Germinal center (tissue), 1 donor: ENCODE results near the gene PRDM1.

Source experiments
- DNase-seq: peaks from one replicate; pipeline ENCODE4 v3.0.0; 2012; ENCODE audit warnings: mixed read lengths, low spot score

PRDM1 gene

GRCh38 chr6:106116125-106116832 lies 30.1 kb downstream of the PRDM1 start:
- no peak for DNase-seq

- no peak for DNase-seq
Measured at GRCh38 chr6:106117579-106117978, 31.4 kb downstream of the PRDM1 start.

- no peak for DNase-seq
Measured at GRCh38 chr6:106118835-106119431, 32.8 kb downstream of the PRDM1 start.

GRCh38 chr6:106119546-106119945 lies 33.4 kb downstream of the PRDM1 start:
- no peak for DNase-seq

- no peak for DNase-seq
Measured at GRCh38 chr6:106120006-106120405, 33.9 kb downstream of the PRDM1 start.

- no peak for DNase-seq
Measured at GRCh38 chr6:106120406-106120805, 34.3 kb downstream of the PRDM1 start.

- no peak for DNase-seq
Measured at GRCh38 chr6:106122306-106122918, 36.3 kb downstream of the PRDM1 start.

GRCh38 chr6:106122938-106123656 lies 37.0 kb downstream of the PRDM1 start:
- DNase-seq = no peak

GRCh38 chr6:106124015-106124414 lies 37.9 kb downstream of the PRDM1 start:
- DNase-seq = no peak

GRCh38 chr6:106124437-106125430 lies 38.6 kb downstream of the PRDM1 start:
- DNase-seq = no peak

GRCh38 chr6:106125925-106126435 lies 39.8 kb downstream of the PRDM1 start:
- no peak for DNase-seq

- no peak for DNase-seq
Measured at GRCh38 chr6:106126482-106126881, 40.3 kb downstream of the PRDM1 start.

- DNase-seq = no peak
Measured at GRCh38 chr6:106128981-106129781, 43.0 kb downstream of the PRDM1 start.

- DNase-seq = no peak
Measured at GRCh38 chr6:106132153-106132698, 46.1 kb downstream of the PRDM1 start.

- DNase-seq = no peak
Measured at GRCh38 chr6:106133040-106133439, 46.9 kb downstream of the PRDM1 start.

GRCh38 chr6:106134087-106134770 lies 48.1 kb downstream of the PRDM1 start:
- DNase-seq = no peak

GRCh38 chr6:106134906-106135634 lies 48.9 kb downstream of the PRDM1 start:
- no peak for DNase-seq

GRCh38 chr6:106135911-106136571 lies 49.9 kb downstream of the PRDM1 start:
- no peak for DNase-seq
